ENCODE results near the gene MYRF.

DNA sequence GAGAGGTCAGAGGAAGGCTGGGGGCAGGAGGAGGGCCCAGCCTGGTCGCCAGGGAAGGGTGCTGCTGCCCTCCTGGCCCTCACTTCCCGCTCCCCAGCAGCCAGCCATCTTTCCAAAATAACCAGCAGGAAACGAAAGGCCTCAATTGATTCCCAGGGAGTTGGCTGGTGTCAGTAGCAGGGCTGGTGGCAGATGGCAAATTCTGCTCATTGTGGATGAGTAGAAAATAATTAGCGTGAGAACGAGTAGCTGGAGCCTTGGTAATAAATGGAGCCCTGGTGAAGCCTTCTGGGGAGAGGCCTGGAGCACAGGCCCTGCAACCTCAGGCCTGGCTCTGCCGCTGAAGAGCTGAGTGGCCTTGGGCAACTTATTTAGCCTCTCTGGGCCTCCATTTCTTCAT lies 40.9 kb upstream of the MYRF start:
- TF ChIP-seq, protein P1, sequence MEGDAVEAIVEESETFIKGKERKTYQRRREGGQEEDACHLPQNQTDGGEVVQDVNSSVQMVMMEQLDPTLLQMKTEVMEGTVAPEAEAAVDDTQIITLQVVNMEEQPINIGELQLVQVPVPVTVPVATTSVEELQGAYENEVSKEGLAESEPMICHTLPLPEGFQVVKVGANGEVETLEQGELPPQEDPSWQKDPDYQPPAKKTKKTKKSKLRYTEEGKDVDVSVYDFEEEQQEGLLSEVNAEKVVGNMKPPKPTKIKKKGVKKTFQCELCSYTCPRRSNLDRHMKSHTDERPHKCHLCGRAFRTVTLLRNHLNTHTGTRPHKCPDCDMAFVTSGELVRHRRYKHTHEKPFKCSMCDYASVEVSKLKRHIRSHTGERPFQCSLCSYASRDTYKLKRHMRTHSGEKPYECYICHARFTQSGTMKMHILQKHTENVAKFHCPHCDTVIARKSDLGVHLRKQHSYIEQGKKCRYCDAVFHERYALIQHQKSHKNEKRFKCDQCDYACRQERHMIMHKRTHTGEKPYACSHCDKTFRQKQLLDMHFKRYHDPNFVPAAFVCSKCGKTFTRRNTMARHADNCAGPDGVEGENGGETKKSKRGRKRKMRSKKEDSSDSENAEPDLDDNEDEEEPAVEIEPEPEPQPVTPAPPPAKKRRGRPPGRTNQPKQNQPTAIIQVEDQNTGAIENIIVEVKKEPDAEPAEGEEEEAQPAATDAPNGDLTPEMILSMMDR (conservative IDR thresholded peaks at IDR 0.05; ENCODE audit: low read length): no peak
- no peak for TF ChIP-seq EZH2phosphoT487 (IDR thresholded peaks at IDR 0.05; ENCODE audit: borderline replicate concordance)
